Smooth muscle cell (in vitro differentiated cells): ENCODE measurements around the gene CREB3L1. TPM values are rescaled to one million over a fixed set of nuclear protein-coding genes. Genes with fewer than 3 reads are reported as not detected.
"Not testable (repeated sequence)": the region's sequence is repeated elsewhere in the genome, so short reads cannot be mapped to it uniquely, and the experiment has no call there.

ENCODE experiments used
- DNase-seq: peaks from one replicate; lab custom pipeline; 2025; ENCODE audit not compliant: unreplicated experiment; lab: John Stamatoyannopoulos, UW
- H2AFZ ChIP-seq: fragments of 200-600 bp; sonication (generic); 2 replicates; pipeline ENCODE4 v1.6.0; 2016; ENCODE audit warnings: antibody characterized with exemption, low read depth, mild to moderate bottlenecking
- H3F3A ChIP-seq: fragments of 200-600 bp; sonication (generic); 2 replicates; pipeline ENCODE4 v1.6.0; 2017; ENCODE audit warnings: antibody characterized with exemption, low read depth
- H3K27ac ChIP-seq: fragments of 200-600 bp; sonication (generic); 2 replicates; pipeline ENCODE4 v1.5.1; 2016; ENCODE audit warnings: low read depth, mild to moderate bottlenecking
- H3K27me3 ChIP-seq: fragments of 200-600 bp; sonication (generic); 2 replicates; pipeline ENCODE4 v1.6.1; 2016; ENCODE audit warnings: low read depth, mild to moderate bottlenecking
- H3K36me3 ChIP-seq: fragments of 200-600 bp; sonication (generic); 2 replicates; pipeline ENCODE4 v1.5.1; 2016; ENCODE audit warnings: low read depth
- H3K4me1 ChIP-seq: fragments of 200-600 bp; sonication (generic); 2 replicates; pipeline ENCODE4 v1.5.1; 2016; ENCODE audit warnings: low read depth
- H3K4me2 ChIP-seq: fragments of 200-600 bp; sonication (generic); 2 replicates; pipeline ENCODE4 v1.6.0; 2016; ENCODE audit warnings: mild to moderate bottlenecking
- H3K4me3 ChIP-seq: fragments of 200-600 bp; sonication (generic); 2 replicates; pipeline ENCODE4 v1.5.1; 2016; ENCODE audit warnings: mild to moderate bottlenecking
- H3K79me2 ChIP-seq: fragments of 200-600 bp; sonication (generic); 2 replicates; pipeline ENCODE4 v1.6.0; 2016; ENCODE audit warnings: low read depth, mild to moderate bottlenecking
- H3K9ac ChIP-seq: fragments of 200-600 bp; sonication (generic); 2 replicates; pipeline ENCODE4 v1.6.0; 2016; ENCODE audit warnings: low read depth
- H3K9me3 ChIP-seq: fragments of 200-600 bp; sonication (generic); replicated peaks from 2 replicates; pipeline ENCODE4 v1.5.1; 2016; ENCODE audit warnings: low read depth
- H4K20me1 ChIP-seq: fragments of 200-600 bp; sonication (generic); 2 replicates; pipeline ENCODE4 v1.6.0; 2016; ENCODE audit warnings: low read depth
- CTCF ChIP-seq: fragments of 200-600 bp; sonication (generic); IDR thresholded peaks from 2 replicates; pipeline ENCODE4 v1.5.1; 2017; ENCODE audit warnings: borderline replicate concordance, mild to moderate bottlenecking, antibody characterized with exemption; ENCODE audit not compliant: insufficient read depth, poor library complexity, severe bottlenecking
- WGBS: methylation state at CpG from one replicate; pipeline ENCODE4 v1.1.7; 2016; ENCODE audit warnings: low lambda C conversion rate; 5-methylcytosine and 5-hydroxymethylcytosine counted together
- polyA plus RNA-seq: library from polyadenylated mRNA; unstranded; fragments of >200 nt; fragmentation: Nextera tagmentation; extraction: Ambion mirVana; gene quantifications from 2 replicates; pipeline ENCODE4 v1.2.1, GENCODE V29; 2016
- total RNA-seq: library from RNA; depleted of rRNA; stranded (reverse); fragments of >200 nt; gene quantifications from 2 replicates; pipeline ENCODE4 v1.2.3, GENCODE V29; 2014

Gene CREB3L1
- total and polyA plus RNA-seq, 2 experiments from 2014 or later: 63.3 to 437 TPM

GRCh38 chr11:46254133-46254491 lies 23.4 kb upstream of the CREB3L1 start:
- no peak overlapping the region for H3K4me3 ChIP-seq
- no peaks in the 10 kb centered on the region for H3K9me3 ChIP-seq
- no peak overlapping the region for H3K27ac ChIP-seq
- no peaks in the 10 kb centered on the region for H3K36me3 ChIP-seq
- WGBS: 83% methylated on average over 9 of the region's 9 CpGs
- H3K79me2 ChIP-seq: no peaks in the 10 kb centered on the region
- H3K4me1 ChIP-seq: peaks cover 9% of the 10 kb centered on the region
- no peak for TF ChIP-seq CTCF
- H2AFZ ChIP-seq: peak overlapping the region; percentile 25
- no peak for DNase-seq
- peaks cover 5% of the 10 kb centered on the region for H3F3A ChIP-seq
- H3K27me3 ChIP-seq: no peaks in the 10 kb centered on the region
- no peak overlapping the region for H3K9ac ChIP-seq
- no peak overlapping the region for H3K4me2 ChIP-seq
- H4K20me1 ChIP-seq: no peaks in the 10 kb centered on the region

GRCh38 chr11:46256540-46257001 lies 20.9 kb upstream of the CREB3L1 start:
- Histone ChIP-seq H3K4me3 (no peak overlapping the region), H3K79me2 (no peaks in the 10 kb centered on the region), H4K20me1 (no peaks in the 10 kb centered on the region), H3K4me2 (no peak overlapping the region), H3K4me1 (no peaks in the 10 kb centered on the region), H2AFZ (no peak overlapping the region), H3F3A (no peaks in the 10 kb centered on the region), H3K27ac (no peak overlapping the region), H3K9ac (no peak overlapping the region), H3K9me3 (no peaks in the 10 kb centered on the region), H3K27me3 (no peaks in the 10 kb centered on the region), H3K36me3 (no peaks in the 10 kb centered on the region)
- no peak for DNase-seq
- TF ChIP-seq CTCF: no peak
- 100% methylated on average over 3 of the region's 3 CpGs for WGBS

GRCh38 chr11:46259347-46259746 lies 18.1 kb upstream of the CREB3L1 start:
- H2AFZ ChIP-seq, H3K4me2 ChIP-seq, H3K27ac ChIP-seq, DNase-seq, H4K20me1 ChIP-seq, H3K9ac ChIP-seq, H3K4me3 ChIP-seq, H3F3A ChIP-seq, H3K79me2 ChIP-seq, H3K9me3 ChIP-seq, H3K27me3 ChIP-seq, H3K36me3 ChIP-seq, H3K4me1 ChIP-seq: not testable (repeated sequence)
- WGBS: 94% methylated on average over 5 of the region's 5 CpGs

GRCh38 chr11:46259971-46260560 lies 17.4 kb upstream of the CREB3L1 start:
- Histone ChIP-seq H3K79me2 (no peaks in the 10 kb centered on the region), H3K9ac (no peak overlapping the region), H3K27ac (no peak overlapping the region), H3K27me3 (no peaks in the 10 kb centered on the region), H3F3A (no peaks in the 10 kb centered on the region), H3K36me3 (no peaks in the 10 kb centered on the region), H3K4me3 (no peak overlapping the region), H3K4me2 (no peak overlapping the region), H4K20me1 (no peaks in the 10 kb centered on the region), H2AFZ (no peak overlapping the region), H3K9me3 (no peaks in the 10 kb centered on the region), H3K4me1 (no peaks in the 10 kb centered on the region)
- DNase-seq: no peak
- 85% methylated on average over 10 of the region's 10 CpGs for WGBS
- no peak for TF ChIP-seq CTCF
